Measurements from ENCODE around the gene OCA2. TPM values are rescaled to one million over a fixed set of nuclear protein-coding genes. Genes with fewer than 3 reads are reported as not detected.
A peak's percentile ranks its signal among the peaks of the same experiment; 100 is the strongest.
"Not testable (repeated sequence)": the region's sequence is repeated elsewhere in the genome, so short reads cannot be mapped to it uniquely, and the experiment has no call there.

Gene OCA2
- 0.25 TPM for total RNA-seq

DNA sequence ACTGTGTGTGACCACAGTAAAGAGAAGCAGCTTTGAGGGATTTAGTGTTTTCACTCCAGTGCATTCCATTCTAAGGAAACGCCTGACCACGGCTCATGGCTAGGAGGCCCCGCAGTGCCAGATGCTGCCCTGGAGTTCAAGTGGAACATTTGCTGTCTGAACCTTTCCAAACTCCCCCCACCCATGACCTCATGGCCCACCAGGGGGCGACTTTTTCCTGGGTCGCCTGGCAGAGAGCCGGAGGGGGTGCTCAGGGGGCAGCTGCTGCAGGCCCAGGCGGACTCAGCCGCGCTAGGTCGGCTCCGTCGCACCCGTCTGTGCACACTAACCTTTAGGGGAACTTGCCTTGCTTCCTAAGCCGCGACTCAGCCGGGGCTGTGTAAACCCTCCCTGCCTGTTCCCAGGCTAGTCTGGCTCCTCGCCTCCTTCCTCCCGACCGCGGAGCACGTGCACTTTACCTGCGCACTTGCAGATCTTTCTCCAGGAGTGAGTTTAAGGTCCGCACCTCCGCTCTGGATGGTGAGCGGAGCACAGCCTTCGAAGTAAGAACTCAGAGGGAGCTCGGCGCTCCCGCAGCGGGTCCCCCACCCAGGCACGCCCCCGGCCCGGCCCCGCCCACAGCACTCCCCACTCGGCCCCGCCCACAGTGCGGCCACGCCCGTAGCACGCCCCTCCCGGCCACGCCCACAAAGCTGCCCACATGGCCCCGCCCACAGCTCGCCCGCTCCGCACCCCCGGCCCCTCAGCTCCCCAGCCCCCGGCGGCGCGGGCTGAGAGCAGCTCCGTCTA lies at the start of gene OCA2:
Gene OCA2 (minus strand): TSS at position 550 of the 789 bp plus-strand sequence. CDS start 17,441 bp downstream, outside the sequence.
- H3K9me3 ChIP-seq = no peaks in the 10 kb centered on the region
- peak within 1 kb of the TSS; percentile 50 for H3K27ac ChIP-seq
- no peaks in the 10 kb centered on the region for H3K27me3 ChIP-seq
- H3K36me3 ChIP-seq = no peaks in the 10 kb centered on the region
- peak; percentile 61 to 80 for DNase-seq (ENCODE audit: extremely low spot score in 2 of 2)
- intact Hi-C loops (cut with DNase I) = no loop called here
- TF ChIP-seq POLR2AphosphoS5 (IDR thresholded peaks at IDR 0.05; ENCODE audit: insufficient read depth in 1 of 2, low read depth in 1 of 2) (peak in 1 of 2 donors; percentile 17), POLR2A (IDR thresholded peaks at IDR 0.05) (no peak)
- TF ChIP-seq, protein P1, sequence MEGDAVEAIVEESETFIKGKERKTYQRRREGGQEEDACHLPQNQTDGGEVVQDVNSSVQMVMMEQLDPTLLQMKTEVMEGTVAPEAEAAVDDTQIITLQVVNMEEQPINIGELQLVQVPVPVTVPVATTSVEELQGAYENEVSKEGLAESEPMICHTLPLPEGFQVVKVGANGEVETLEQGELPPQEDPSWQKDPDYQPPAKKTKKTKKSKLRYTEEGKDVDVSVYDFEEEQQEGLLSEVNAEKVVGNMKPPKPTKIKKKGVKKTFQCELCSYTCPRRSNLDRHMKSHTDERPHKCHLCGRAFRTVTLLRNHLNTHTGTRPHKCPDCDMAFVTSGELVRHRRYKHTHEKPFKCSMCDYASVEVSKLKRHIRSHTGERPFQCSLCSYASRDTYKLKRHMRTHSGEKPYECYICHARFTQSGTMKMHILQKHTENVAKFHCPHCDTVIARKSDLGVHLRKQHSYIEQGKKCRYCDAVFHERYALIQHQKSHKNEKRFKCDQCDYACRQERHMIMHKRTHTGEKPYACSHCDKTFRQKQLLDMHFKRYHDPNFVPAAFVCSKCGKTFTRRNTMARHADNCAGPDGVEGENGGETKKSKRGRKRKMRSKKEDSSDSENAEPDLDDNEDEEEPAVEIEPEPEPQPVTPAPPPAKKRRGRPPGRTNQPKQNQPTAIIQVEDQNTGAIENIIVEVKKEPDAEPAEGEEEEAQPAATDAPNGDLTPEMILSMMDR (IDR thresholded peaks at IDR 0.05) = no peak
- H3K4me1 ChIP-seq = peaks cover 47% of the 10 kb centered on the region
- H3K4me3 ChIP-seq = peak within 1 kb of the TSS; percentile 21 to 29

GRCh38 chr15:28147801-28148200 lies 48.7 kb upstream of the OCA2 start:
- H3K4me1 ChIP-seq = no peaks in the 10 kb centered on the region
- H3K36me3 ChIP-seq = peaks cover 0 to 34% of the 10 kb centered on the region in 2 donors
- no peak overlapping the region for H3K27ac ChIP-seq
- no peaks in the 10 kb centered on the region for H3K27me3 ChIP-seq
- intact Hi-C loops (cut with DNase I) = no loop called here
- no peaks in the 10 kb centered on the region for H3K9me3 ChIP-seq
- no peak for DNase-seq (ENCODE audit: extremely low spot score in 2 of 2)
- no peak for TF ChIP-seq POLR2A (IDR thresholded peaks at IDR 0.05)
- TF ChIP-seq POLR2AphosphoS5 (IDR thresholded peaks at IDR 0.05; ENCODE audit: insufficient read depth in 1 of 2, low read depth in 1 of 2) = no peak
- TF ChIP-seq, protein P1 (IDR thresholded peaks at IDR 0.05) = no peak
- H3K4me3 ChIP-seq = no peak overlapping the region

DNA sequence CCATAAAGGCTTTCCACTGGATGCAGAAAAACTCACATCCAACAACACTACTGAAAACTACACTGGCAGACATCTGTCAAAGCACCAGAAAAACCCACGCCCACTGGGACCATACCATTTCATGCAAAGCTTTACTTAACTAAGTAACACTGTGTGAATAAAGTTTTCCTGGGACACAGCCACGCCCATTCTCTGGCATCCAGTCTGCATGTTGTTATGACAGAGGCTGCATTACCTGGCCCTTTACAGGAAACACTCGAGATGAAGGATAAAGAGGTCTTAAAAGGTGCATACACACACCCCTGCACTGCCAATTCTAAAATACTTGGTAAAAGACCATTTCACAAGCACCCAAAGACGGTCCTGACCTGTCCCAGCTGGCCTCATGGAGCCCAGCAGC lies 46.3 kb upstream of the OCA2 start:
- peaks cover 0 to 37% of the 10 kb centered on the region in 2 donors for H3K36me3 ChIP-seq
- H3K9me3 ChIP-seq; H3K4me1 ChIP-seq; H3K27ac ChIP-seq; intact Hi-C loops (cut with DNase I); H3K27me3 ChIP-seq; H3K4me3 ChIP-seq: not testable (repeated sequence)
- DNase-seq (ENCODE audit: extremely low spot score in 2 of 2) = peak in 1 of 2 donors; percentile 27

GRCh38 chr15:28140062-28140461 lies 40.9 kb upstream of the OCA2 start:
- no peaks in the 10 kb centered on the region for H3K9me3 ChIP-seq
- H3K27ac ChIP-seq = no peak overlapping the region
- peaks cover 0 to 38% of the 10 kb centered on the region in 2 donors for H3K36me3 ChIP-seq
- no peak overlapping the region for H3K4me3 ChIP-seq
- intact Hi-C loops (cut with DNase I) = no loop called here
- no peaks in the 10 kb centered on the region for H3K4me1 ChIP-seq
- no peaks in the 10 kb centered on the region for H3K27me3 ChIP-seq
- DNase-seq (ENCODE audit: extremely low spot score in 2 of 2) = no peak
- TF ChIP-seq, protein P1 (IDR thresholded peaks at IDR 0.05) = no peak
- TF ChIP-seq POLR2A (IDR thresholded peaks at IDR 0.05) (no peak), POLR2AphosphoS5 (IDR thresholded peaks at IDR 0.05; ENCODE audit: insufficient read depth in 1 of 2, low read depth in 1 of 2) (no peak)

DNA sequence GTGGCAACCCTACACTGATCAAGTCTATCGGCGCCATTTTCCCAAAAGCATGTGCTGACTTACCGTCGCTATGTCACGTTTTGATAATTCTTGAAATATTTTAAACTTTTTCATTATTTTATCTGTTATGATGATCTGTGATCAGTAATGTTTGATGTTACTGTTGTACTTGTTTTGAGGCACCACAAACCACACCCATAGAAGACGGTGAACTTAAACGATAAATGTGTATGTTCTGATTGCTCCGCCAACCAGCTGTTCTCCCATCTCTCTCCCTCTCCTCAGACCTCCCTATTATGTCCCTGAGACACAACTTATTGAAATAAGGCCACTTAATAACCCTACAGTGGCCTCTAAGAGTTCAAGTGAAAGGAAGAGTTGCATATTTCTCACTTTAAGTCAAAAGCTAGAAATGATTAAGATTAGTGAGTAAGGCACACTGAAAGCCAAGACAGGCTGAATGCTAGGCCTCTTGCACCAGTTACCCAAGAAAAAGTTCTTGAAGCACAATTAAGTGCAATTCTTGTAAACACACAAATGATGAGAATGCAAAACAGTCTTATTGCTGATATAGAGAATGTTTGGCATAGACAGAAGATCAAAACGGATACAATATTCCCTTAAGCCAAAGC lies 38.4 kb upstream of the OCA2 start:
- H3K27ac ChIP-seq; H3K4me3 ChIP-seq; H3K27me3 ChIP-seq; intact Hi-C loops (cut with DNase I); DNase-seq (ENCODE audit: extremely low spot score in 2 of 2); H3K4me1 ChIP-seq; H3K9me3 ChIP-seq: not testable (repeated sequence)
- H3K36me3 ChIP-seq = peaks cover 0 to 17% of the 10 kb centered on the region in 2 donors

DNA sequence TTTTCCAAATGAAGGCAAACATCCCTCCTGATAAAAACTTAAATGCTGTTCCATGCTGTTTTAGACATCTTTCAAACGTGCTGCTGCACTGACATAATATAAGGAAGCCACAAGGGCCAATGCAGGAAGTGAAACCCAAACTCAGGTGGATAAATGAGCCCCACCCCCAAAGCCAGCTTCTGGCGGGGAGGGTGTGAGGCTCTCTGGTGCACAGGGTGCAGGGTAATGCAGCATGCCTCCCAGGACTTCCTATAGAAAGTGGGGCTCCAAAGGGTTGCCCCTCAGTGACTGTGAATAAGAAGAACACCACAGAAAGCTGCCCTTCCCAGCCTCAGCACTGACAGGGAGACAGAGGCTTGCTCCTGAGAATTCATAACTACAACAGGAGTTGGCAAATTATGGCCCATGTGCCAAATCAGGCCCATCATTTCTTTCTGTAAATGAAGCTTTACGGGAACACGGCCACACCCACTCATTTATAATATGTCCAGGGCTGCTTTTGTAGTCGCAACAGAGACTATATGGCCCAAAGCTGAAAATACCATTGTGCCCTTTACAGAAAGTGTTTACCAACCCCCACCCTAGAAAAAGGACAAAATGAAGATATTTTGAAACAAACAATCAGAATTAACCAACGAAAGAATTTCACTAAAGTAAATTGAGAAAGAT lies 37.3 kb upstream of the OCA2 start:
- H3K27ac ChIP-seq; intact Hi-C loops (cut with DNase I); DNase-seq (ENCODE audit: extremely low spot score in 2 of 2); H3K4me3 ChIP-seq; H3K27me3 ChIP-seq; H3K4me1 ChIP-seq; H3K9me3 ChIP-seq: not testable (repeated sequence)
- peaks cover 0 to 26% of the 10 kb centered on the region in 2 donors for H3K36me3 ChIP-seq

Measured in vagina (tissue), 2 donors.